ENCODE data around the gene EFEMP1. TPM values are rescaled to one million over a fixed set of nuclear protein-coding genes. Genes with fewer than 3 reads are reported as not detected.

EFEMP1 gene, protein sequence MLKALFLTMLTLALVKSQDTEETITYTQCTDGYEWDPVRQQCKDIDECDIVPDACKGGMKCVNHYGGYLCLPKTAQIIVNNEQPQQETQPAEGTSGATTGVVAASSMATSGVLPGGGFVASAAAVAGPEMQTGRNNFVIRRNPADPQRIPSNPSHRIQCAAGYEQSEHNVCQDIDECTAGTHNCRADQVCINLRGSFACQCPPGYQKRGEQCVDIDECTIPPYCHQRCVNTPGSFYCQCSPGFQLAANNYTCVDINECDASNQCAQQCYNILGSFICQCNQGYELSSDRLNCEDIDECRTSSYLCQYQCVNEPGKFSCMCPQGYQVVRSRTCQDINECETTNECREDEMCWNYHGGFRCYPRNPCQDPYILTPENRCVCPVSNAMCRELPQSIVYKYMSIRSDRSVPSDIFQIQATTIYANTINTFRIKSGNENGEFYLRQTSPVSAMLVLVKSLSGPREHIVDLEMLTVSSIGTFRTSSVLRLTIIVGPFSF
- 3.1 and 4.1 TPM in 2 replicates for total RNA-seq (2011; cell fraction: chromatin; rRNA removed; ENCODE audit: low replicate concordance)
- total RNA-seq (2011; cell fraction: nucleolus; rRNA removed): 3.0 and 5.8 TPM in 2 replicates
- 2.4 and 3.3 TPM in 2 replicates for total RNA-seq (2011; cell fraction: nucleoplasm; rRNA removed)
- total RNA-seq (2014; rRNA removed): 0.16 and 0.32 TPM in 2 replicates
- total RNA-seq (2014; rRNA removed; fragmentation: Illumina TruSeq; extraction: Trizol): 0.19 and 0.22 TPM in 2 replicates
- total RNA-seq (2015; rRNA removed; fragmentation: Illumina TruSeq; extraction: Trizol): 0.07 and 0.53 TPM in 2 replicates
- 0.82 and 0.83 TPM in 2 replicates for total RNA-seq (2021)
- polyA plus RNA-seq (2011; rRNA removed): 0.70 and 6.2 TPM in 2 replicates
- polyA plus RNA-seq (2011; cell fraction: cytosol; rRNA removed): 1.3 and 4.9 TPM in 2 replicates
- 0.53 and 4.8 TPM in 2 replicates for polyA plus RNA-seq (2011; cell fraction: nucleus; rRNA removed)
- polyA plus RNA-seq (2012): 0.35 and 0.42 TPM in 2 replicates
- 0.22 and 0.79 TPM in 2 replicates for polyA plus RNA-seq (2014; fragmentation: Illumina TruSeq; extraction: Trizol)
- under 1 TPM; 0.15 to 0.22 TPM for polyA plus RNA-seq (2014; fragmentation: Nextera tagmentation; extraction: Ambion mirVana)
- polyA plus RNA-seq (2014; rRNA removed): 0.05 and 0.07 TPM in 2 replicates
- polyA minus RNA-seq (2011; rRNA and poly(A)+ RNA removed): 2.1 and 10.4 TPM in 2 replicates
- polyA minus RNA-seq (2011; cell fraction: cytosol; rRNA and poly(A)+ RNA removed): 4.9 TPM in 1 of 2 replicates, not detected in the other
- polyA minus RNA-seq (2011; cell fraction: nucleus; rRNA and poly(A)+ RNA removed): 1.4 and 3.9 TPM in 2 replicates
- Bru-seq, nascent RNA: percentile 26 among the genes with signal in this experiment
- BruChase-seq, experiment 1, labeled RNA remaining after a 2-hour chase: percentile 17 among the genes with signal in this experiment
- BruChase-seq, experiment 2, labeled RNA remaining after a 6-hour chase: percentile 20 among the genes with signal in this experiment
- long read RNA-seq, experiment 1, partial matches to known transcripts: 0 of 4 reads
- long read RNA-seq, experiment 1, other reads (novel, unspliced or antisense): 0 of 4 reads
- long read RNA-seq, experiment 2, partial matches to known transcripts: 0 of 2 reads
- long read RNA-seq, experiment 2, other reads (novel, unspliced or antisense): 0 of 2 reads
- long read RNA-seq, experiment 3, partial matches to known transcripts: 0 of 2 reads
- long read RNA-seq, experiment 3, other reads (novel, unspliced or antisense): 0 of 2 reads

DNA sequence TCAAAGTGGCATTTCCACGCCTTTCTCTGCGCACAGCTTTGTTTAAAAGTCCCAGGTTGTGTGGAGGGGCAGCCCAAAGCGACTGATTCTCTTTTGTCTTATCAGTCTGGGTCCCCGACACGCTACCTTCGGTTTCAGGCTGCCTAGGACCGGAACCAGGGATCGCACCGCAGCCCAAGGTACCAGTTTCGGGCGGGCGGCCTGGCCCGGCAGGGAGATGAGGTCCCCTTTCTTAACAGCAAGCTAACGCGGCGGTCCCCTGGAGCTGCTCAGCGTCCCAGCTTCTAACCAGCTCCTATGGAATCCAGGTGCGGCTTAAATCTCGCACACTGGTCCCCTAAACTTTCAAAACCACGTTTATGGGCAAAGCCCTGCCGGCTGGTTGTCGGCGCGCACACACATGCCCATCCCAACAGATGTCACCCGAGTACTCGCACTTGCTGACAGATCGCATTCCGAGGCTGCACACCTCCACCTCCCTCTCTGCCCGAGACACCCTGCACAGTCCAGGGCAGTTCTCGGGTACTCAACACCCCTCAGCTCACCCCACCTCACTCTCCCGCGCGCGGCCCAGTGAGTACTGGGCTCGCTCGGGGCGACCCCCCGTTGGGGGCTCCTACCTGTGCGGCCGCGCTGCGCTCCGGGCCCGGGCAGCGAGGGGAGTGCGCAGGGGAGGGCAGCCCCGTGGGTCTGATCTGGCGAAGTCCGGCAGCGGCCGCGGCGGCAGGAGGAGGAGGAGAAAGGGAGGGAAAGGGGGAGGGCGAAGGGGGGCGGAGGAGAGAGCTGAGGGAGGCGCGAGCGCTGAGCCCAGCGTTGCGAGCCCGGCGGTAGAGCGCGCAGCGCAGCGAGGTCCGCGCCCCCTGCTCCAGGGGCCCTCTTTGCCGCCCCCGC, at the start of gene EFEMP1:
TSS of gene EFEMP1 (minus strand) at position 692 of the 891 bp plus-strand sequence. CDS start 1,342 bp downstream, outside the sequence.
- no TSS peak for BruUV-seq (replicated peaks)
- CTCF ChIA-PET (ENCODE audit: low intra/inter-chr PET ratio): no interaction called here
- Histone ChIP-seq H3K9ac (ENCODE audit: insufficient read depth in 1 of 2, low read depth in 2 of 2, low read length in 2 of 2) (peak within 1 kb of the TSS in 1 of 2 experiments; percentile 35; a peak in 1 of 4 replicates), H2AFZ (ENCODE audit: low read depth, low read length) (peak within 1 kb of the TSS; percentile 44; the same call in 1 of the 2 replicates), H3K4me2 (ENCODE audit: insufficient read depth, low read length) (peak within 1 kb of the TSS; percentile 43), H3K9me3 (replicated peaks; ENCODE audit: control insufficient read depth, insufficient read depth, low read depth, low read length) (no peaks in the 10 kb centered on the region), H3K36me3 (ENCODE audit: control insufficient read depth, insufficient read depth, low read length) (no peaks in the 10 kb centered on the region), H3K4me3 (no peak within 1 kb of the TSS), H3K79me2 (ENCODE audit: control insufficient read depth, insufficient read depth, low read length) (no peaks in the 10 kb centered on the region), H4K20me1 (replicated peaks; ENCODE audit: control insufficient read depth, insufficient read depth, low read length) (no peaks in the 10 kb centered on the region), H3K27ac (ENCODE audit: extremely low read depth, low read depth, low read length) (no peak within 1 kb of the TSS), H3K27me3 (ENCODE audit: control insufficient read depth in 2 of 2, insufficient read depth in 2 of 2, low read length in 2 of 2) (peaks cover 4 to 15% of the 10 kb centered on the region in 2 experiments; a peak in 2 of 5 replicates), H3K4me1 (replicated peaks in 1 of 2; ENCODE audit: control insufficient read depth in 2 of 2, insufficient read depth in 2 of 2, low read length in 2 of 2) (peaks cover 3 to 10% of the 10 kb centered on the region in 2 experiments; a peak in 3 of 5 replicates), H3K9me1 (ENCODE audit: control insufficient read depth, insufficient read depth, low read length) (no peaks in the 10 kb centered on the region)
- in situ Hi-C loops (cut with MboI): no loop called here
- FAIRE-seq (no peak), ATAC-seq (peak; percentile 78), DNase-seq (ENCODE audit: extremely low read depth in 1 of 4, low spot score in 3 of 4) (no peak)
- POLR2A ChIA-PET: interaction anchor here (0.6 kb wide), 1 partner anchor 12 kb away, joined by 3 read pairs; no protein-coding TSS in a partner anchor
- no peak for TF ChIP-seq RBM15 (IDR thresholded peaks at IDR 0.05; ENCODE audit: insufficient read depth, low read length)
- TF ChIP-seq PCBP1 (IDR thresholded peaks at IDR 0.05; ENCODE audit: low read depth, low read length, poor library complexity, severe bottlenecking): peak; percentile 38
- intact Hi-C loops (cut with micrococcal nuclease): no loop called here
- WGBS (ENCODE audit: insufficient coverage, low coverage, missing lambda C conversion rate): 17% methylated on average over 38 of the region's 70 CpGs

Measured in K562 (cell line).